ENCODE measurements around the gene MAOB. TPM values are rescaled to one million over a fixed set of nuclear protein-coding genes. Genes with fewer than 3 reads are reported as not detected.

The MAOB gene
- total RNA-seq, 2 donors from 2014 or later: 0.46 to 0.73 TPM

DNA sequence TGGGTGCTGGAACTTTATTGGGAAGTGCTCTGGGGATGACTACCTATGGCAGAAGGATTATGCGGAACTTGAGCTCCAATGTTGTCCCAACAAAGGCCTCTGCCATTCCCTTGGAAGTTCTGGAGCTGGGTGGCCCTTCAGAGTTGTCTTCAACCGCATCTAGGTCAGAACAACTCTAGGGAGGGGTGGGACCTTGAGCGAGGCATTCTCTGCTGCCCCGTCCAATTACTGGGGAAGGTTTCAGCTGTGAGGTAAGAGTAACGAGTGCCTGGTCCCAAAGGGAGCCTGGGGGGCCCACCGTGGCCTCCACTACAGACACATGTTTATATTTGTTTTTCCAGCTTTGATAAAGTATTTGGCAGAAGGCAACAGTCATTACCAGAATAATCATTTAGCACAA is 146.7 kb downstream of the MAOB start:
- Mint-ChIP-seq H3K36me3 (ENCODE audit: low read depth) (no peaks in the 10 kb centered on the region), H3K27ac (no peak overlapping the region), H3K4me1 (peaks cover 8% of the 10 kb centered on the region), H3K4me3 (no peak overlapping the region), H3K27me3 (ENCODE audit: insufficient read depth) (no peaks in the 10 kb centered on the region), H3K9me3 (peaks cover 21% of the 10 kb centered on the region)
- TF ChIP-seq, protein P1, sequence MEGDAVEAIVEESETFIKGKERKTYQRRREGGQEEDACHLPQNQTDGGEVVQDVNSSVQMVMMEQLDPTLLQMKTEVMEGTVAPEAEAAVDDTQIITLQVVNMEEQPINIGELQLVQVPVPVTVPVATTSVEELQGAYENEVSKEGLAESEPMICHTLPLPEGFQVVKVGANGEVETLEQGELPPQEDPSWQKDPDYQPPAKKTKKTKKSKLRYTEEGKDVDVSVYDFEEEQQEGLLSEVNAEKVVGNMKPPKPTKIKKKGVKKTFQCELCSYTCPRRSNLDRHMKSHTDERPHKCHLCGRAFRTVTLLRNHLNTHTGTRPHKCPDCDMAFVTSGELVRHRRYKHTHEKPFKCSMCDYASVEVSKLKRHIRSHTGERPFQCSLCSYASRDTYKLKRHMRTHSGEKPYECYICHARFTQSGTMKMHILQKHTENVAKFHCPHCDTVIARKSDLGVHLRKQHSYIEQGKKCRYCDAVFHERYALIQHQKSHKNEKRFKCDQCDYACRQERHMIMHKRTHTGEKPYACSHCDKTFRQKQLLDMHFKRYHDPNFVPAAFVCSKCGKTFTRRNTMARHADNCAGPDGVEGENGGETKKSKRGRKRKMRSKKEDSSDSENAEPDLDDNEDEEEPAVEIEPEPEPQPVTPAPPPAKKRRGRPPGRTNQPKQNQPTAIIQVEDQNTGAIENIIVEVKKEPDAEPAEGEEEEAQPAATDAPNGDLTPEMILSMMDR (conservative IDR thresholded peaks at IDR 0.05): no peak
- H3K9me3 ChIP-seq (ENCODE audit: control insufficient read depth, low read length): no peaks in the 10 kb centered on the region
- peaks cover 2% of the 10 kb centered on the region for H3K4me1 ChIP-seq (ENCODE audit: control insufficient read depth, insufficient read depth, low read length)
- WGBS, 2 experiments (ENCODE audit: insufficient coverage in 1 of 2, insufficient read length in 1 of 2): 98% methylated on average over 4 of the region's 6 CpGs; no CpG with 5 or more reads in 1 of the 2 experiments
- no peak overlapping the region for H3K4me3 ChIP-seq (ENCODE audit: low read length)
- no peak overlapping the region for H3K27ac ChIP-seq (ENCODE audit: low read depth, low read length)
- no peak overlapping the region for H3K9ac ChIP-seq (ENCODE audit: extremely low read depth, low read length, poor library complexity, severe bottlenecking)
- H3K36me3 ChIP-seq (ENCODE audit: control insufficient read depth, insufficient read depth, low read length): no peaks in the 10 kb centered on the region
- DNase-seq: no peak
- no peaks in the 10 kb centered on the region for H3K27me3 ChIP-seq (ENCODE audit: control insufficient read depth, insufficient read depth, low read length, poor library complexity, severe bottlenecking)

DNA sequence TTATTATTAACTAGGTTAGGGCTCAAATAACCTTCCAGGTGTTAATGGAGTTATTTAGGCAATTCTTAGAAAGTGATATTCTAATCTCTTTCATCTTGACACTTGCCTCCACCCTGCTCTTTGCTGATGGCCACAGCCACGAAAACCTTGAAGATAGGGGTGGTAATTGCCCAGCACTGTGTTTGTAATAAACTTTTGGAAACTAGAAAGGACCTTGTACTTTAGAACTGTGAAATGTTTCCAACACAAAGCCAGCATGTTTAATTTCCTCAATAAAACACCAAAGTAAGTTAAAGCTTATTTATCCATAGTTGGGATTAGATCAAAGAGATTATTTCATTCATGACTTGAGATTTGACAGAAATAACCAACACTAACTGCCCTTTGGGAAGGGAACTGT is 147.8 kb downstream of the MAOB start:
- Histone ChIP-seq H3K4me3 (ENCODE audit: low read length) (no peak overlapping the region), H3K27ac (ENCODE audit: low read depth, low read length) (no peak overlapping the region), H3K9me3 (ENCODE audit: control insufficient read depth, low read length) (no peaks in the 10 kb centered on the region), H3K9ac (ENCODE audit: extremely low read depth, low read length, poor library complexity, severe bottlenecking) (no peak overlapping the region), H3K27me3 (ENCODE audit: control insufficient read depth, insufficient read depth, low read length, poor library complexity, severe bottlenecking) (no peaks in the 10 kb centered on the region), H3K36me3 (ENCODE audit: control insufficient read depth, insufficient read depth, low read length) (no peaks in the 10 kb centered on the region), H3K4me1 (ENCODE audit: control insufficient read depth, insufficient read depth, low read length) (peaks cover 2% of the 10 kb centered on the region)
- H3K27me3 Mint-ChIP-seq (ENCODE audit: insufficient read depth): no peaks in the 10 kb centered on the region
- peaks cover 22% of the 10 kb centered on the region for H3K9me3 Mint-ChIP-seq
- no peak overlapping the region for H3K27ac Mint-ChIP-seq
- H3K4me1 Mint-ChIP-seq: peaks cover 8% of the 10 kb centered on the region
- no peaks in the 10 kb centered on the region for H3K36me3 Mint-ChIP-seq (ENCODE audit: low read depth)
- WGBS, 2 experiments (ENCODE audit: insufficient coverage in 1 of 2, insufficient read length in 1 of 2): no CpG with 5 or more reads among the region's 1 CpG
- TF ChIP-seq, protein P1 (conservative IDR thresholded peaks at IDR 0.05): no peak
- no peak overlapping the region for H3K4me3 Mint-ChIP-seq
- DNase-seq: no peak

DNA sequence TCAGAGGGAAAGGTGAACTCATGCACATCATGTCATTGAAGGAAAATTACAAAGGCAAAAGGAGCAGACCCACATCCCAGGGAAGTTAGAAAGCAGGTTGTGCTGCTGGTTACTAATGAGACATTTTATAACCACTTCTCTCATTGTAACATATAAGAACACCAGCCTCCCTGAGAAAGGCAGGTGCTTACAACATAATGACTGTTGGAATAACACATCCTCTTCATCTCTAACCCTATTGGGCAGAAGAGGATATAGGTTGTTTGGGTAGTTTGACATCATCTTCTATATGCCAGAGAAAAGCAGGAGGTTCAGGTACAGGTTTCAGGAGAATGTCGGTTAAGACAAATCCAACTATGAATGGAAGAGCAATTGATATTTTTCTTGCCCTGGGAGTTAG is 148.6 kb downstream of the MAOB start:
- 100% methylated on average over 1 of the region's 1 CpG; no CpG with 5 or more reads in 1 of the 2 experiments for WGBS, 2 experiments (ENCODE audit: insufficient coverage in 1 of 2, insufficient read length in 1 of 2)
- no peaks in the 10 kb centered on the region for H3K27me3 ChIP-seq (ENCODE audit: control insufficient read depth, insufficient read depth, low read length, poor library complexity, severe bottlenecking)
- Mint-ChIP-seq H3K36me3 (ENCODE audit: low read depth) (no peaks in the 10 kb centered on the region), H3K4me3 (no peak overlapping the region), H3K27me3 (ENCODE audit: insufficient read depth) (no peaks in the 10 kb centered on the region), H3K9me3 (peaks cover 26% of the 10 kb centered on the region), H3K4me1 (peaks cover 8% of the 10 kb centered on the region), H3K27ac (no peak overlapping the region)
- TF ChIP-seq, protein P1 (conservative IDR thresholded peaks at IDR 0.05): no peak
- H3K36me3 ChIP-seq (ENCODE audit: control insufficient read depth, insufficient read depth, low read length): no peaks in the 10 kb centered on the region
- H3K9ac ChIP-seq (ENCODE audit: extremely low read depth, low read length, poor library complexity, severe bottlenecking): no peak overlapping the region
- DNase-seq: no peak
- H3K9me3 ChIP-seq (ENCODE audit: control insufficient read depth, low read length): no peaks in the 10 kb centered on the region
- H3K27ac ChIP-seq (ENCODE audit: low read depth, low read length): no peak overlapping the region
- peaks cover 2% of the 10 kb centered on the region for H3K4me1 ChIP-seq (ENCODE audit: control insufficient read depth, insufficient read depth, low read length)
- H3K4me3 ChIP-seq (ENCODE audit: low read length): no peak overlapping the region
